Gastroesophageal sphincter (tissue), 3 donors: ENCODE results near the gene ARHGAP42.

Experiments
- EP300 ChIP-seq: sonication (generic); formaldehyde crosslinking; IDR thresholded peaks from one replicate; pipeline ENCODE4 v1.6.1; 2017; ENCODE audit warnings: antibody characterized with exemption, mild to moderate bottlenecking
- POLR2A ChIP-seq, 2 donors: fragments of 450-650 bp; IDR thresholded peaks; one replicate each; pipeline ENCODE4 v1.6.1; 2017; ENCODE audit warnings: antibody characterized with exemption in 2 of 2, mild to moderate bottlenecking in 2 of 2, moderate library complexity in 1 of 2
- POLR2AphosphoS5 ChIP-seq: sonication (generic); formaldehyde crosslinking; IDR thresholded peaks from one replicate; pipeline ENCODE4 v1.6.1; 2017; ENCODE audit warnings: antibody characterized with exemption
- TF ChIP-seq, protein P1 (sequence below), 4 experiments: fragments of 200-600 bp in 2 of 4; fragments of 450-650 bp in 2 of 4; sonication (generic) in 1 of 4; IDR thresholded peaks; one replicate each; pipeline ENCODE4 v1.5.1; 2017 to 2019; ENCODE audit warnings: antibody characterized with exemption in 4 of 4, mild to moderate bottlenecking in 2 of 4, moderate library complexity in 2 of 4

DNA sequence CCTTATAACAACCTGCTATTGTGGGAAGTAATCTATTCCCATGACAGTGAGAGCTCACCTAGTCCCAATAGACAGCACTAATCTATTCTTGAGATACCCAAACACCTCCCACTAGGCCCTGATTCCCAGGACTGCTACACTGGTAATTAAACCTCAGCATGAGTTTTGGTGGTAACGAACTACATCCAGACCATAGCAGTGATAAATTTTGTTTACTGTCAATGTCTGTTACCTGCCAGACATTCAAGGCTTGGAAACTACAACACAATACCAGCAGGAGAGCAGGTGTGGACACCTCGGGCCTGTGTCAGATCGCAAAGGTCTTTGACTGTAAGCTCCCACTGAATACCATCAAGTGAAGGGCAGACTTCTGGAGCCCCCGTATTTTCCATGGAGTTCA lies 187.1 kb downstream of the ARHGAP42 start:
- no peak for TF ChIP-seq POLR2AphosphoS5
- TF ChIP-seq POLR2A (IDR thresholded peaks at IDR 0.05), result no peak
- TF ChIP-seq, protein P1, sequence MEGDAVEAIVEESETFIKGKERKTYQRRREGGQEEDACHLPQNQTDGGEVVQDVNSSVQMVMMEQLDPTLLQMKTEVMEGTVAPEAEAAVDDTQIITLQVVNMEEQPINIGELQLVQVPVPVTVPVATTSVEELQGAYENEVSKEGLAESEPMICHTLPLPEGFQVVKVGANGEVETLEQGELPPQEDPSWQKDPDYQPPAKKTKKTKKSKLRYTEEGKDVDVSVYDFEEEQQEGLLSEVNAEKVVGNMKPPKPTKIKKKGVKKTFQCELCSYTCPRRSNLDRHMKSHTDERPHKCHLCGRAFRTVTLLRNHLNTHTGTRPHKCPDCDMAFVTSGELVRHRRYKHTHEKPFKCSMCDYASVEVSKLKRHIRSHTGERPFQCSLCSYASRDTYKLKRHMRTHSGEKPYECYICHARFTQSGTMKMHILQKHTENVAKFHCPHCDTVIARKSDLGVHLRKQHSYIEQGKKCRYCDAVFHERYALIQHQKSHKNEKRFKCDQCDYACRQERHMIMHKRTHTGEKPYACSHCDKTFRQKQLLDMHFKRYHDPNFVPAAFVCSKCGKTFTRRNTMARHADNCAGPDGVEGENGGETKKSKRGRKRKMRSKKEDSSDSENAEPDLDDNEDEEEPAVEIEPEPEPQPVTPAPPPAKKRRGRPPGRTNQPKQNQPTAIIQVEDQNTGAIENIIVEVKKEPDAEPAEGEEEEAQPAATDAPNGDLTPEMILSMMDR (IDR thresholded peaks at IDR 0.05), result no peak
- TF ChIP-seq EP300, result no peak
